Ovary (tissue), 9 donors: ENCODE results near the gene ADCY5. TPM values are rescaled to one million over a fixed set of nuclear protein-coding genes. Genes with fewer than 3 reads are reported as not detected.

Source experiments
- DNase-seq, 5 donors: peaks; one replicate each; pipeline ENCODE4 v3.0.0-alpha.2; 2019 to 2020
- H3K27ac ChIP-seq, 2 donors: fragments of 200-600 bp; one replicate each; pipeline versions ENCODE4 v1.5.1 to v1.8.0; 2019 to 2022
- H3K27me3 ChIP-seq: fragments of 200-600 bp; one replicate; pipeline ENCODE4 v1.8.0; 2022
- H3K36me3 ChIP-seq: fragments of 200-600 bp; sonication (generic); one replicate; pipeline ENCODE4 v1.5.1; 2019
- H3K4me1 ChIP-seq: one replicate; pipeline ENCODE4 v1.8.1; 2013; ENCODE audit warnings: mild to moderate bottlenecking, moderate library complexity; ENCODE audit not compliant: insufficient read depth
- H3K4me3 ChIP-seq: fragments of 200-600 bp; sonication (generic); one replicate; pipeline ENCODE4 v1.5.1; 2017
- H3K9me3 ChIP-seq, 2 donors: fragments of 200-600 bp in 1 of 2; sonication (generic) in 1 of 2; one replicate each; pipeline versions ENCODE4 v1.5.1 to v1.8.1; 2013 to 2019; ENCODE audit warnings: mild to moderate bottlenecking in 1 of 2, moderate library complexity in 1 of 2
- EP300 ChIP-seq: sonication (generic); formaldehyde crosslinking; IDR thresholded peaks from one replicate; pipeline ENCODE4 v1.6.1; 2017; ENCODE audit warnings: antibody characterized with exemption
- POLR2A ChIP-seq: fragments of 450-650 bp; IDR thresholded peaks from one replicate; pipeline ENCODE4 v1.6.1; 2017; ENCODE audit warnings: antibody characterized with exemption, mild to moderate bottlenecking, moderate library complexity
- WGBS, 3 donors: extraction: QIAGEN DNeasy Blood & Tissue Kit in 1 of 3; methylation state at CpG; one replicate each; pipeline versions ENCODE4 v1.1.5 to v1.1.7; 2013 to 2017; 5-methylcytosine and 5-hydroxymethylcytosine counted together
- intact Hi-C, 4 donors: fragments of 100-400 bp; cut with DNase I; formaldehyde crosslinking; loops; one replicate each; pipeline versions ENCODE4 v1.11.0 to v1.15.1; 2022 to 2023
- polyA plus RNA-seq, 2 donors: library from polyadenylated mRNA; stranded (reverse); fragments of 200-250 nt in 1 of 2; fragments of 350-450 nt in 1 of 2; fragmentation: Illumina TruSeq in 1 of 2; extraction: RNeasy Lipid Tissue Mini Kit (QIAGEN cat#74804) in 1 of 2; gene quantifications; one replicate each; pipeline ENCODE4 v1.2.3, GENCODE V29; 2013 to 2014
- total RNA-seq, 7 donors: library from RNA; depleted of rRNA in 2 of 7; stranded (reverse); fragments of >200 nt in 2 of 7; fragmentation: NEBNext Ultra II Directional in 3 of 7; extraction: Animal tissue kit (Norgen Biotek cat#: 25700) in 3 of 7; gene quantifications; one replicate each; pipeline versions ENCODE4 v1.1.0 to v1.2.4, GENCODE V29; 2016 to 2023
- TF ChIP-seq, protein P1 (sequence below), 3 donors: fragments of 450-650 bp in 2 of 3; fragments of 200-600 bp in 1 of 3; IDR thresholded peaks; one replicate each; pipeline versions ENCODE4 v1.5.1 to v1.8.0; 2016 to 2022; ENCODE audit warnings: antibody characterized with exemption in 3 of 3, mild to moderate bottlenecking in 1 of 3
- donor health status: DM: no; HTN: no; CAD: no; lungs with moderate emphysema.
- donor health status: DM: no; HTN: no; CAD: no.
- donor health status: Bipolar disorder and iron deficiency.
- donor health status: DM: yes; HTN: yes; CAD: no.
- donor health status: DM: no; HTN: no; CAD: no.
- donor health status: DM: yes; HTN: yes; CAD: no.

The ADCY5 gene
- total and polyA plus RNA-seq, 9 donors = 5.3 to 36.2 (median 20.3) TPM

GRCh38 chr3:123361071-123361470 lies 87.8 kb downstream of the ADCY5 start:
- H3K36me3 ChIP-seq = no peaks in the 10 kb centered on the region
- no peak overlapping the region for H3K27ac ChIP-seq
- no peak overlapping the region for H3K4me3 ChIP-seq
- intact Hi-C loops = no loop called here
- peaks cover 2% of the 10 kb centered on the region for H3K4me1 ChIP-seq
- WGBS, 3 donors = 77 to 80% (median 80%) methylated on average over 4 of the region's 4 CpGs
- DNase-seq = peak in 1 of 5 donors; percentile 7
- H3K27me3 ChIP-seq = no peaks in the 10 kb centered on the region
- no peaks in the 10 kb centered on the region for H3K9me3 ChIP-seq
- TF ChIP-seq POLR2A = no peak
- TF ChIP-seq, protein P1, sequence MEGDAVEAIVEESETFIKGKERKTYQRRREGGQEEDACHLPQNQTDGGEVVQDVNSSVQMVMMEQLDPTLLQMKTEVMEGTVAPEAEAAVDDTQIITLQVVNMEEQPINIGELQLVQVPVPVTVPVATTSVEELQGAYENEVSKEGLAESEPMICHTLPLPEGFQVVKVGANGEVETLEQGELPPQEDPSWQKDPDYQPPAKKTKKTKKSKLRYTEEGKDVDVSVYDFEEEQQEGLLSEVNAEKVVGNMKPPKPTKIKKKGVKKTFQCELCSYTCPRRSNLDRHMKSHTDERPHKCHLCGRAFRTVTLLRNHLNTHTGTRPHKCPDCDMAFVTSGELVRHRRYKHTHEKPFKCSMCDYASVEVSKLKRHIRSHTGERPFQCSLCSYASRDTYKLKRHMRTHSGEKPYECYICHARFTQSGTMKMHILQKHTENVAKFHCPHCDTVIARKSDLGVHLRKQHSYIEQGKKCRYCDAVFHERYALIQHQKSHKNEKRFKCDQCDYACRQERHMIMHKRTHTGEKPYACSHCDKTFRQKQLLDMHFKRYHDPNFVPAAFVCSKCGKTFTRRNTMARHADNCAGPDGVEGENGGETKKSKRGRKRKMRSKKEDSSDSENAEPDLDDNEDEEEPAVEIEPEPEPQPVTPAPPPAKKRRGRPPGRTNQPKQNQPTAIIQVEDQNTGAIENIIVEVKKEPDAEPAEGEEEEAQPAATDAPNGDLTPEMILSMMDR (IDR thresholded peaks at IDR 0.05) = no peak
- TF ChIP-seq EP300 = no peak

DNA sequence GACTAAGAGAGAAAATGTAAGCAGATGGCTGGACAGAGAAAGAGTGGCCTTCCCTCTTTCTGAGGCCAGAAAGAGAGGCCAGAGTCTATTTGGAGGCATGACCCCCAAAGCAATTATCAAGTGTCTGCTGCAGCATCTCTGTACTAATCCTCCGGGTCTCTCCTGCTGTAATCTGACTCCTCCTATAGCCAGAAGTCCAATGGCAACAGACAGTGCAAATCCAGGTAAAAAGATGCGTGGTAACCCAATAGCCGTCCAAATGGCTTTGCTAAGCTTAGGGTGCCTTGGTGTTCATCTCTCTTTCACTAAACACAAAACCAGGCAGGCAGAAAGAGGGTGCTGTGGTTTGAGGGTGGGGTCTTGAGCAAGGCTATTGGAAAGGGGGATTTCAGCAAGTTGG lies 91.6 kb downstream of the ADCY5 start:
- no peak for TF ChIP-seq POLR2A
- TF ChIP-seq, protein P1 (IDR thresholded peaks at IDR 0.05) = no peak
- no peak for TF ChIP-seq EP300
- intact Hi-C loops = loop anchor here in 1 of 4 donors (10.0 kb wide), 1 partner anchor 88 kb away; the partner anchor contains the start of gene ADCY5
- Histone ChIP-seq H3K4me3 (no peak overlapping the region), H3K9me3 (no peaks in the 10 kb centered on the region), H3K36me3 (no peaks in the 10 kb centered on the region), H3K4me1 (peaks cover 5% of the 10 kb centered on the region), H3K27ac (no peak overlapping the region), H3K27me3 (no peaks in the 10 kb centered on the region)
- no peak for DNase-seq
- WGBS, 3 donors = 77 to 80% (median 77%) methylated on average over 3 of the region's 3 CpGs

GRCh38 chr3:123353850-123354233 lies 95.0 kb downstream of the ADCY5 start:
- 68 to 76% (median 75%) methylated on average over 3 of the region's 3 CpGs for WGBS, 3 donors
- intact Hi-C loops = loop anchor here in 1 of 4 donors (10.0 kb wide), 1 partner anchor 91 kb away; the partner anchor contains the start of gene ADCY5
- H3K36me3 ChIP-seq = no peaks in the 10 kb centered on the region
- H3K4me3 ChIP-seq = no peak overlapping the region
- H3K27ac ChIP-seq = no peak overlapping the region
- H3K27me3 ChIP-seq = no peaks in the 10 kb centered on the region
- H3K9me3 ChIP-seq = no peaks in the 10 kb centered on the region
- peaks cover 4% of the 10 kb centered on the region for H3K4me1 ChIP-seq
- DNase-seq = no peak
- no peak for TF ChIP-seq POLR2A
- no peak for TF ChIP-seq EP300
- TF ChIP-seq, protein P1 (IDR thresholded peaks at IDR 0.05) = no peak

- Histone ChIP-seq H3K27ac (no peak overlapping the region), H3K9me3 (no peaks in the 10 kb centered on the region), H3K4me3 (no peak overlapping the region), H3K36me3 (no peaks in the 10 kb centered on the region), H3K27me3 (no peaks in the 10 kb centered on the region), H3K4me1 (peaks cover 4% of the 10 kb centered on the region)
- DNase-seq = peak in 1 of 5 donors; percentile 17
- no peak for TF ChIP-seq EP300
- TF ChIP-seq, protein P1 (IDR thresholded peaks at IDR 0.05) = no peak
- no peak for TF ChIP-seq POLR2A
- intact Hi-C loops = loop anchor here in 1 of 4 donors (10.0 kb wide), 1 partner anchor 91 kb away; the partner anchor contains the start of gene ADCY5
- 86 to 88% (median 87%) methylated on average over 10 of the region's 10 CpGs for WGBS, 3 donors
Measured at GRCh38 chr3:123353227-123353849, 95.6 kb downstream of the ADCY5 start.
